ENCODE data around the gene LONP2.

The LONP2 gene

DNA sequence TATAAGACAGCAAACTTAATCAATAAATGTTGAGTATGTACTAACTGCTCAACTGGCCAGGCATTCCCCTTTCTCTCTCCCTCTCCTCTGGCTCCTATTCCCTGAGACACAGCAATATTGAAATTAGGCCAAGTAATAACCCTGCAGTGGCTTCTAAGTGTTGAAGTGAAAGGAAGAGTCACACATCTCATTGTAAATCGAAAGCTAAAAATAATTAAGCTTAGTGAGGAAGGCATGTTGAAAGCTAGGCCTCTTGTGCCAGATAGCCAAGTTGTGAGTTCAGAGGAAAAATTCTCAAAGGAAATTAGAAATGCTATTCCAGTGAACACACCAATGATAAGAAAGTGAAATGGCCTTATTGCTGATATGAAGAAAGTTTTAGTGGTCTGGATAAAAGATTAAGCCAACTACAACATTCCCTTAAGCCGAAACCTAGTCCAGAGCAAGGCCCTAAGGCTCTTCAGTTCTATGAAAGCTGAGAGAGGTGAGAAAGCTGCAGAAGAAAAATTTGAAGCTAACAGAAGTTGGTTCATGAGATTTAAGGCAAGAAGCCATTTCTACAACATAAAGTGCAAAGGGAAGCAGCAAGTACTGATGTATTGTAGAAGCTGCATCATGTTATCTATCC, 38.6 kb downstream of the LONP2 start:
- TF ChIP-seq, protein P1, sequence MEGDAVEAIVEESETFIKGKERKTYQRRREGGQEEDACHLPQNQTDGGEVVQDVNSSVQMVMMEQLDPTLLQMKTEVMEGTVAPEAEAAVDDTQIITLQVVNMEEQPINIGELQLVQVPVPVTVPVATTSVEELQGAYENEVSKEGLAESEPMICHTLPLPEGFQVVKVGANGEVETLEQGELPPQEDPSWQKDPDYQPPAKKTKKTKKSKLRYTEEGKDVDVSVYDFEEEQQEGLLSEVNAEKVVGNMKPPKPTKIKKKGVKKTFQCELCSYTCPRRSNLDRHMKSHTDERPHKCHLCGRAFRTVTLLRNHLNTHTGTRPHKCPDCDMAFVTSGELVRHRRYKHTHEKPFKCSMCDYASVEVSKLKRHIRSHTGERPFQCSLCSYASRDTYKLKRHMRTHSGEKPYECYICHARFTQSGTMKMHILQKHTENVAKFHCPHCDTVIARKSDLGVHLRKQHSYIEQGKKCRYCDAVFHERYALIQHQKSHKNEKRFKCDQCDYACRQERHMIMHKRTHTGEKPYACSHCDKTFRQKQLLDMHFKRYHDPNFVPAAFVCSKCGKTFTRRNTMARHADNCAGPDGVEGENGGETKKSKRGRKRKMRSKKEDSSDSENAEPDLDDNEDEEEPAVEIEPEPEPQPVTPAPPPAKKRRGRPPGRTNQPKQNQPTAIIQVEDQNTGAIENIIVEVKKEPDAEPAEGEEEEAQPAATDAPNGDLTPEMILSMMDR (IDR thresholded peaks at IDR 0.05; ENCODE audit: low read length, missing control alignments): no peak
- peak; percentile 27 for DNase-seq (ENCODE audit: low read depth)
- H3K4me3 ChIP-seq (replicated peaks; ENCODE audit: low read depth, low read length): no peak overlapping the region

DNA sequence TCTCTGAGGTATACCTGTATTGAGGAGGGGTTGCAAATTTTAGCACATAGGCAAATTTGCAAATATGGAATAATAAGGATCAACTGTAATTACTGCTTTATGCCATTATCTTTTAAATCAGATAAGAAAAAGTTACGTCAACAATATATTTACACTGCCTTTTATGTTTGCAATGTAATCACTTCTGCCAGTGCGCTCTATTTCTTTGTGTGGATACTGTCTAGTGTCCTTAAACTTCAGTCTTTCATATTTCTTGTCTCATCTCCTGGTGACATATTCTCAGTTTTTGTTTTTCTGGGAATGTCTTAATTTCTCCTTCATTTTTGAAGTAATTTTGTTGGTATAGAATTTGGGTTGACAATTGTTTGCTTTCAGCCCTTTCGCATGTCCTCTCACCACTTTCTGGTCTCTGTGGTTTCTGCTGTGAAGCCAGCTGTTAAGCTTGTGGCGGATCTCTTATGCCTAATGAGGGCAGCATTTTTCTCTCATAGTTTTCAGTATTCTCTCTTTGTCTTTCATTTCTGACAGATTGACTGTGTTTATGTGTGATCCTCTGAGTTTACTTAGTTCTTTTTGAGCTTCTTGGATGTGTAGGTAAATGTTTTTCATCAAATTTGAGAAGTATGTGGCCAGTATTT, 40.8 kb downstream of the LONP2 start:
- TF ChIP-seq, protein P1 (IDR thresholded peaks at IDR 0.05; ENCODE audit: low read length, missing control alignments): no peak
- no peak for DNase-seq (ENCODE audit: low read depth)
- H3K4me3 ChIP-seq (replicated peaks; ENCODE audit: low read depth, low read length): no peak overlapping the region

DNA sequence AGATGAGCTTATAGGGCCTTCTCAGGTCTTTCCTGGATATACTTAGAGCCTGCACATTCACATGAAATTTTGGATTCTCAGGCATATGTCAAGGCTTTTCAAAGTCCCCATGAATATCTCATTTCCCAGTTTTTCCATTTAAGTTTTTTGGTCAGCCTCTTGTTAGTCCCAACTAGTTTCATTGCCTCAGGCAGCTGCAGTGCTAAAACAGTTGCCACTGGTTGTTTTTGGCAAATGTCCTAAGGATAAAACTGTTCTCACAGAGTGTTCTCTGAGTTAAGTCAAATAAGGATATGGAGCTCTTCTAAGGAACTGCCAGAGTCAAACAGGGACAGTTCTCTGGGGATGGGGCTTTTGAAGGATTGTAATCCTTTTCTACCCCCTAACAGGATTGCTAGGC, 43.1 kb downstream of the LONP2 start:
- TF ChIP-seq, protein P1 (IDR thresholded peaks at IDR 0.05; ENCODE audit: low read length, missing control alignments): no peak
- DNase-seq (ENCODE audit: low read depth): no peak
- H3K4me3 ChIP-seq (replicated peaks; ENCODE audit: low read depth, low read length): no peak overlapping the region

DNA sequence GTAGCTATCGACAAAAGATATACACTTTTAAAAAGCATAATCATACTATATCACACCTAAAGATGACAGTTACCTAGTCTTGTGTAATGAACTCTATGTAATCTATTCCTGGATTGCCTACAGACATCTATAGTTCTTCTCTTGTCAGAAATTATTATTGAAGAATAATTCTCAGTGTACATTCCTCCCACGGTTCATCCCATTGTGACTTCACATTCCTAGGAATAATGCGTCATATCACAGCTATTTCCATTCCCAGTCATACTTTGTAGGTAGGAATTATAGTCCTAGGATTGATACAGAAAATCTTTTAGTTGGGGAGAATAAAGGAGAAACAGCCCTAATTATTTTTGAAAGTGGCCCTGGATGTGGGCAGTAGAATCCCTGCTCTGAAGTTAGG, 47.2 kb downstream of the LONP2 start:
- peak; percentile 67 for DNase-seq (ENCODE audit: low read depth)
- H3K4me3 ChIP-seq (replicated peaks; ENCODE audit: low read depth, low read length): no peak overlapping the region
- TF ChIP-seq, protein P1 (IDR thresholded peaks at IDR 0.05; ENCODE audit: low read length, missing control alignments): no peak

DNA sequence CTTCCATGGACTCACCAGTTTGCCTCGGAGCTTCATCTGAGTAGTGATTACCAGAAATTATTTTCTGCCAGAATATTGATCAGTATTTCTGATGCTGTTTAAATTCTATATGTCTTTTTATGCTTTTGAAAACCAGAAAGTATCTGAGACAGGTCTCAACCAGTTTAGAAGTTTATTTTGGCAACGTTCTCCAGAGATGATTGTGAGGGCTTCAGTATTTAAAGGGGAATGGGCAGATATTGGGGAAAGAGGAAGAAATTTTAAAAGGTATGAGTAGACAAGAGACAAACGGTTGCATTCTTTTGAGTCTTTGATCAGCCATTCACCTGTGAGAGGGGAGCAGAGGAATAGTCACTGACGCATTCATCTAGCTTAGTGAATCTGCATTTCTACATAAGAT, 47.7 kb downstream of the LONP2 start:
- DNase-seq (ENCODE audit: low read depth): no peak
- TF ChIP-seq, protein P1 (IDR thresholded peaks at IDR 0.05; ENCODE audit: low read length, missing control alignments): no peak
- H3K4me3 ChIP-seq (replicated peaks; ENCODE audit: low read depth, low read length): no peak overlapping the region

DNA sequence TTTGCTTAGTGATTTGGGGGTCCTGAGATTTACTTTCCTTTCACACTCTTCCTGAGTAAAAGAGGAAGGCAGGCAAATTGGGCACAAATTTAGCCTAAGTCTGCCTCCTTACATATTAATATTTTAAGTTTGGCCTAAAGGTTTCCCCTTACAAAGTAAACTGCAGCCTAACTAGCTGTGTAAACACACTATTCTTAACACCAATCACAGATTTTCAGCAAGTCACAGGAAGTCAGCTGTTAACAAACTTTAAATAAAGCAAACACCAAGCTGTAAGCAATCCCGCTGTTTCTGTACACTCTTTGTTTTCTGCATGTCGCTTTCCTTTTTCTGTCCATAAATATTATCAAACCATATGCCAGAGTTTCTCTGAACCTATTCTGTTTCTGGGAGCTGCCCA, 48.4 kb downstream of the LONP2 start:
- no peak overlapping the region for H3K4me3 ChIP-seq (replicated peaks; ENCODE audit: low read depth, low read length)
- DNase-seq (ENCODE audit: low read depth): no peak
- TF ChIP-seq, protein P1 (IDR thresholded peaks at IDR 0.05; ENCODE audit: low read length, missing control alignments): no peak

DNA sequence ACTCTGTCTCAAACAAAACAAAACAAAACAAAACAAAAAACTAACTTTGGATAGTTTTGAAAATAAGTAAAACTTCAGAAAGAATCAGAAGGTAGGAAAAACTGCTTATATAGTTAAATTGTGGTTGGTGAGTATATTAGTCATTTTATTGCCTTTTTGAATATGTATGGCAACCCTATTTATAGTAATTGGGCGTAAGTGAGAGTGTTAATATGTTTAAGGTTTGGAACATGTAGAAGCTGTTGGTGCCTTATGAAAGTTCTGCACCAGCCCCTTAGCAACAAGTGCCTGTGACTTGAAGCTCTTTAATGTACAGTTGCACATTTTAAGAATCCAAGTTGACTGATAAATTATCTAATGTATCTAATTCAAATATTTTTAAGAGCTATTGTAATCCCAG, 50.6 kb downstream of the LONP2 start:
- DNase-seq (ENCODE audit: low read depth): no peak
- no peak overlapping the region for H3K4me3 ChIP-seq (replicated peaks; ENCODE audit: low read depth, low read length)
- TF ChIP-seq, protein P1 (IDR thresholded peaks at IDR 0.05; ENCODE audit: low read length, missing control alignments): no peak
